Right lobe of liver (tissue), 6 donors: ENCODE results near the gene SLC44A5. TPM values are rescaled to one million over a fixed set of nuclear protein-coding genes. Genes with fewer than 3 reads are reported as not detected.

Source experiments
- ATAC-seq, 4 donors: fragments of 200-7000 bp; cut with Tn5 transposase; one replicate each; pipeline ENCODE4 v1.9.1; 2020; ENCODE audit warnings: mild to moderate bottlenecking in 4 of 4, moderate library complexity in 4 of 4
- DNase-seq, 3 donors: peaks; one replicate each; pipeline ENCODE4 v3.0.0-alpha.2; 2020
- H3K27ac ChIP-seq, 3 donors: fragments of 200-600 bp; one replicate each; pipeline ENCODE4 v1.8.0; 2022
- H3K27me3 ChIP-seq, 2 donors: fragments of 200-600 bp; one replicate each; pipeline ENCODE4 v1.8.0; 2022
- H3K36me3 ChIP-seq, 4 donors: fragments of 200-600 bp; sonication (generic) in 1 of 4; one replicate each; pipeline versions ENCODE4 v1.5.1 to v1.8.0; 2017 to 2022; ENCODE audit warnings: control low read depth in 1 of 4
- H3K4me1 ChIP-seq, 4 donors: fragments of 200-600 bp; sonication (generic) in 1 of 4; one replicate each; pipeline versions ENCODE4 v1.5.1 to v1.8.0; 2017 to 2022; ENCODE audit warnings: control low read depth in 1 of 4
- H3K4me3 ChIP-seq, 3 donors: fragments of 200-600 bp; one replicate each; pipeline ENCODE4 v1.8.0; 2022
- H3K9me3 ChIP-seq, 4 donors: fragments of 200-600 bp; sonication (generic) in 1 of 4; one replicate each; pipeline versions ENCODE4 v1.5.1 to v1.8.0; 2017 to 2022; ENCODE audit warnings: control low read depth in 1 of 4
- CTCF ChIP-seq, 4 donors: fragments of 200-600 bp in 3 of 4; fragments of 450-650 bp in 1 of 4; IDR thresholded peaks; one replicate each; pipeline versions ENCODE4 v1.5.1 to v1.8.0; 2016 to 2022; ENCODE audit warnings: antibody characterized with exemption in 4 of 4, mild to moderate bottlenecking in 2 of 4
- POLR2A ChIP-seq: fragments of 450-650 bp; IDR thresholded peaks from one replicate; pipeline ENCODE4 v1.6.1; 2017; ENCODE audit warnings: antibody characterized with exemption, mild to moderate bottlenecking
- WGBS: methylation state at CpG from one replicate; pipeline ENCODE4 v1.1.6; 2018; ENCODE audit warnings: low coverage, low lambda C conversion rate; ENCODE audit not compliant: insufficient coverage; ENCODE audit errors: missing lambda C conversion rate; 5-methylcytosine and 5-hydroxymethylcytosine counted together
- intact Hi-C, 2 donors: fragments of 100-400 bp; cut with DNase I; formaldehyde crosslinking; loops; one replicate each; pipeline versions ENCODE4 v1.11.2 to v1.14.1; 2022
- total RNA-seq, 6 experiments: library from RNA; depleted of rRNA in 2 of 6; stranded (reverse); fragments of >200 nt in 2 of 6; fragmentation: NEBNext Ultra II Directional in 3 of 6; extraction: Animal tissue kit (Norgen Biotek cat#: 25700) in 3 of 6; gene quantifications; one replicate each; pipeline versions ENCODE4 v1.1.0 to v1.2.4, GENCODE V29; 2016 to 2023
- donor health status: DM: no; HTN: yes; CAD: no.
- donor health status: DM: no; HTN: no; CAD: no.
- donor health status: DM: no; HTN: no; CAD: no.
- donor health status: DM: no; HTN: yes; CAD: no.
- donor health status: DM: no; HTN: yes; CAD: no.

Gene SLC44A5
- total RNA-seq, 6 experiments from 2014 or later, result 0.14 to 1.4 (median 0.59) TPM; not detected in 1

DNA sequence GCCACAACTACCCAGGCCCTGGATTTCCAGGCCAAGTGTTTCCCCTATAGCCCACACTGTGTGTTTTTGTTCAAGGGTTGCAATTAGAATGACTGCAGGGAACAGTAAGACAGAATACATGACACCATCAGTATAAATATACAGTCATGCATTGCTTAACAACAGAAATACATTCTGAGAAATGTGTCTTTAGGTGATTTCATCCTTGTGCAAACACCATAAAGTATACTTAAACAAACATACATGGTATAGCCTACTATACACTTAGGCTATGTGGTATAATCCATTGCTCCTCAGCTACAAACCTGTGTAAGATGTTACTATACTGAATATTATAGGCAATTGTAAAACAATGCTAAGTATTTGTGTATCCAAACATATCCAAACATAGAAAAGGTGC is 7.5 kb upstream of the SLC44A5 start:
- Histone ChIP-seq H3K36me3 (no peaks in the 10 kb centered on the region), H3K9me3 (no peaks in the 10 kb centered on the region), H3K4me3 (no peak overlapping the region), H3K27ac (no peak overlapping the region), H3K4me1 (no peaks in the 10 kb centered on the region), H3K27me3 (no peaks in the 10 kb centered on the region)
- TF ChIP-seq POLR2A (no peak), CTCF (IDR thresholded peaks at IDR 0.05) (no peak)
- ATAC-seq (no peak), DNase-seq (no peak)
- intact Hi-C loops, result no loop called here

DNA sequence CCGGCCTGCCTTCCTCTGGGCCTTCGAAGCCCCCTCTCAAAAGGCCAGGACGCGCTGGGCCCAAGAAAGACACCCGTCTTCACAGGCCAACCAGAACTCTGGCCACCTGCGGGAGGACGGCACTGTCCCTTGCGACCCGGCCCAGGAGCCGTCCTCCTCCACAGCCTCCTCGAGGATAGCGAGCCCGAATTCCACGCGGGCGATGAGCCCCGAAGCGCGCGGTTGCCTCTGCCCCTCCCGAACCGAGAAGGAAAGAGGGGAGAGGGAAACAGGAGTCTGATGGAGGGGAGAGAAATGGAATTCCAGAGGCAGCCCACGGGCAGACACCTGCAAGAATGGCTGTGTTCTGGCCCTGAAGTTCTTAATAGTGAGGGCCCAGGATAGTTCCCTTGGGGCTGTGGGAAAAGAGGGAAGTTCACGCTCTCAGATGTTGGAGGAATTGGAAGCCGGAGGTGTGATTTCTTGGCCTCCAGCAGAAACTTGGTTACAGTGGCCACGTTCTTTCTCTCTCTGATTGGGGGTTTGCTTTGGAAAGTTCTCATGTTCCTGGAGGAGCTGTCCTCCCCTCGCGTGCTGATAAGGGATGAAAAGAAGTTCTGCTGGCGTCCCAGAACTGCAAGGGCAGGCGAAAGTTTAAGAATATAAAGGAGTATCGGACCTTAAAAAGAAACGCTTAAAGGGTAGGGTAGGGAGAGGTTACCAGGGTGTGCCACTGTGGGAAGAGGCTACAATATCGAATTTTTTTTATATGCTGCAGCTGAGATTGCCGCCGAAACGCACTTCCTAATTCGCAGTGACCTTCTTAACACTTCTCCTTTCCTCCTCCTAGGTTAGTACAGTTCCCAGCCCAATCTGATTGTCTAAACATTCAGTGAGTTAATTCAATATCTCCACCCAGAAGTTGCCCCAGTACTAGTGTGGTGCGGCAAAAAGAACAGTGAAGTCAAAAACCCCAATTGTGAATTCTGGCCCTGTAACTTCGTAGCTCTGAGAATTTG is 5.8 kb upstream of the SLC44A5 start:
- Histone ChIP-seq H3K4me1 (no peaks in the 10 kb centered on the region), H3K9me3 (no peaks in the 10 kb centered on the region), H3K27me3 (peaks cover 0 to 5% of the 10 kb centered on the region in 2 donors), H3K36me3 (no peaks in the 10 kb centered on the region), H3K27ac (no peak overlapping the region), H3K4me3 (peak overlapping the region in 1 of 3 donors; percentile 20)
- WGBS, result 6% methylated on average over 34 of the region's 39 CpGs
- TF ChIP-seq CTCF (IDR thresholded peaks at IDR 0.05) (no peak), POLR2A (no peak)
- DNase-seq (peak in 2 of 3 donors; percentile 16 to 48), ATAC-seq (peak in 3 of 4 donors; percentile 9 to 27 (median 20))
- intact Hi-C loops, result no loop called here

GRCh38 chr1:75615613-75616435 is 4.9 kb upstream of the SLC44A5 start:
- no peaks in the 10 kb centered on the region for H3K9me3 ChIP-seq
- ATAC-seq (peak; percentile 76 to 79 (median 77)), DNase-seq (peak in 2 of 3 donors; percentile 43 to 51)
- no peaks in the 10 kb centered on the region for H3K4me1 ChIP-seq
- H3K27me3 ChIP-seq, result peaks cover 0 to 5% of the 10 kb centered on the region in 2 donors
- H3K4me3 ChIP-seq, result peak overlapping the region in 2 of 3 donors; percentile 20 to 29
- TF ChIP-seq CTCF (IDR thresholded peaks at IDR 0.05) (no peak), POLR2A (no peak)
- H3K27ac ChIP-seq, result no peak overlapping the region
- WGBS, result 3% methylated on average over 13 of the region's 72 CpGs
- intact Hi-C loops, result no loop called here
- no peaks in the 10 kb centered on the region for H3K36me3 ChIP-seq

- ATAC-seq, result peak in 2 of 4 donors; percentile 10 to 28
- intact Hi-C loops, result no loop called here
- H3K4me1 ChIP-seq, result no peaks in the 10 kb centered on the region
- H3K27ac ChIP-seq, result no peak overlapping the region
- H3K9me3 ChIP-seq, result no peaks in the 10 kb centered on the region
- H3K4me3 ChIP-seq, result peak overlapping the region in 1 of 3 donors; percentile 24
- WGBS, result 3% methylated on average over 8 of the region's 8 CpGs
- H3K36me3 ChIP-seq, result no peaks in the 10 kb centered on the region
- TF ChIP-seq CTCF (IDR thresholded peaks at IDR 0.05) (no peak), POLR2A (no peak)
- H3K27me3 ChIP-seq, result peaks cover 0 to 5% of the 10 kb centered on the region in 2 donors
- DNase-seq, result no peak
Observed at GRCh38 chr1:75614399-75614756, 3.5 kb upstream of the SLC44A5 start.
